Esophagus muscularis mucosa (tissue), 4 donors: ENCODE data around the gene PREX1. TPM values are rescaled to one million over a fixed set of nuclear protein-coding genes. Genes with fewer than 3 reads are reported as not detected.

Experiments
- DNase-seq: peaks from one replicate; pipeline ENCODE4 v3.0.0-alpha.2; 2017; ENCODE audit errors: extremely low spot score
- H3K27ac ChIP-seq, 4 donors: fragments of 200-600 bp; sonication (generic); replicated peaks in 1 of 4; 1 replicate in 3 of 4; 2 replicates in 1 of 4; pipeline ENCODE4 v1.5.1; 2016 to 2019; ENCODE audit warnings: mild to moderate bottlenecking in 1 of 4
- H3K27me3 ChIP-seq, 4 donors: fragments of 200-600 bp; sonication (generic); one replicate each; pipeline versions ENCODE4 v1.5.1 to v1.6.0; 2016 to 2019
- H3K36me3 ChIP-seq, 4 donors: fragments of 200-600 bp; sonication (generic); one replicate each; pipeline ENCODE4 v1.5.1; 2016 to 2019
- H3K4me1 ChIP-seq, 4 donors: fragments of 200-600 bp; sonication (generic); one replicate each; pipeline ENCODE4 v1.5.1; 2016 to 2019
- H3K4me3 ChIP-seq, 4 donors: fragments of 200-600 bp; sonication (generic); 1 replicate in 2 of 4; 2 replicates in 2 of 4; pipeline ENCODE4 v1.5.1; 2016 to 2019; ENCODE audit warnings: mild to moderate bottlenecking in 4 of 4, moderate library complexity in 1 of 4
- H3K9me3 ChIP-seq, 4 donors: fragments of 200-600 bp; sonication (generic); 1 replicate in 3 of 4; 2 replicates in 1 of 4; pipeline ENCODE4 v1.5.1; 2016 to 2019
- EP300 ChIP-seq: sonication (generic); formaldehyde crosslinking; IDR thresholded peaks from one replicate; pipeline ENCODE4 v1.6.1; 2017; ENCODE audit warnings: antibody characterized with exemption
- POLR2A ChIP-seq: fragments of 450-650 bp; IDR thresholded peaks from one replicate; pipeline ENCODE4 v1.6.1; 2017; ENCODE audit warnings: antibody characterized with exemption, moderate library complexity, mild to moderate bottlenecking, low read depth
- POLR2AphosphoS5 ChIP-seq, 2 donors: sonication (generic); formaldehyde crosslinking; IDR thresholded peaks; one replicate each; pipeline ENCODE4 v1.6.1; 2017; ENCODE audit warnings: antibody characterized with exemption in 2 of 2
- WGBS: methylation state at CpG from one replicate; pipeline ENCODE4 v1.1.5; 2018; 5-methylcytosine and 5-hydroxymethylcytosine counted together
- intact Hi-C: fragments of 100-400 bp; cut with DNase I; formaldehyde crosslinking; loops from one replicate; pipeline ENCODE4 v1.15.1; 2023
- total RNA-seq, 4 donors: library from RNA; depleted of rRNA; stranded (reverse); fragments of >200 nt; gene quantifications; one replicate each; pipeline versions ENCODE4 v1.1.0 to v1.2.1, GENCODE V29; 2016
- TF ChIP-seq, protein P1 (sequence below), 3 experiments: fragments of 200-600 bp in 2 of 3; fragments of 450-650 bp in 1 of 3; sonication (generic) in 2 of 3; IDR thresholded peaks; one replicate each; pipeline ENCODE4 v1.5.1; 2017 to 2019; ENCODE audit warnings: antibody characterized with exemption in 3 of 3, mild to moderate bottlenecking in 2 of 3, moderate library complexity in 1 of 3

Gene PREX1
- total RNA-seq, 4 donors from 2014 or later, result 20.8 to 37.1 (median 24.3) TPM

DNA sequence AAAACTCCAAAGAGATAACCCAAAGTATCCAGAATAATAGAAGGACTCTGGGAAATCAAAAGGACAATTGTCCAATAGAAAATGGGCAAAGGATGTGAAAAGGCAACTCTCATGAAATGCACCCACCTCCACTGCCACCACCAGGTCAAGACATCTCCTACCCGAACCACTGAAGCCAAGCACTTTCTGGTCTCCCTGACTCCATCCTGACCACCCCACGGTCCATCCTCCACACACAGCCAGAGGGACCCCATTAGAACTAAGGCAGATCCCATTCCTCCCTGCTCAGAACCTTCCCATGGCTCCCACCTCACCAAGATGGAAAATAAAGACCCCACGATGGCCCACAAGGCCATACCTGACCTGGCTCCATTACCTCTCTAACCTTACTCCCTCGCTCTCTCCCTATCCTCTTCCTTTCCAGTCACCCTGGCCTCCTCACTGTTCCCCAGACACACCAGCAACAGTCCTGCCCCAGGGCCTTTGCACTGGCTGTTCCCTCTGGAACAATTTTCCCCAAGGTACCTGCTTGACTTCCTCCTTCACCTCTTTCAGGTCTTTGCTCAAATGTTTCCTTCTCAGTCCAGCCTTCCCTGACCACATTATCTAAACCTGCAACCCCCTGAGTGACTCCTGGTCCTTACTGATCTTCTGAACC lies 108.1 kb downstream of the PREX1 start:
- DNase-seq, result no peak
- Histone ChIP-seq H3K27me3 (no peaks in the 10 kb centered on the region), H3K4me1 (peaks cover 12 to 54% (median 45%) of the 10 kb centered on the region in 4 donors), H3K36me3 (peaks cover 0 to under 1% (median 0%) of the 10 kb centered on the region in 4 donors), H3K4me3 (no peak overlapping the region), H3K27ac (no peak overlapping the region), H3K9me3 (peaks cover 0 to 9% (median 0%) of the 10 kb centered on the region in 4 donors)
- TF ChIP-seq POLR2AphosphoS5 (IDR thresholded peaks at IDR 0.05) (no peak), EP300 (no peak), POLR2A (no peak)
- TF ChIP-seq, protein P1, sequence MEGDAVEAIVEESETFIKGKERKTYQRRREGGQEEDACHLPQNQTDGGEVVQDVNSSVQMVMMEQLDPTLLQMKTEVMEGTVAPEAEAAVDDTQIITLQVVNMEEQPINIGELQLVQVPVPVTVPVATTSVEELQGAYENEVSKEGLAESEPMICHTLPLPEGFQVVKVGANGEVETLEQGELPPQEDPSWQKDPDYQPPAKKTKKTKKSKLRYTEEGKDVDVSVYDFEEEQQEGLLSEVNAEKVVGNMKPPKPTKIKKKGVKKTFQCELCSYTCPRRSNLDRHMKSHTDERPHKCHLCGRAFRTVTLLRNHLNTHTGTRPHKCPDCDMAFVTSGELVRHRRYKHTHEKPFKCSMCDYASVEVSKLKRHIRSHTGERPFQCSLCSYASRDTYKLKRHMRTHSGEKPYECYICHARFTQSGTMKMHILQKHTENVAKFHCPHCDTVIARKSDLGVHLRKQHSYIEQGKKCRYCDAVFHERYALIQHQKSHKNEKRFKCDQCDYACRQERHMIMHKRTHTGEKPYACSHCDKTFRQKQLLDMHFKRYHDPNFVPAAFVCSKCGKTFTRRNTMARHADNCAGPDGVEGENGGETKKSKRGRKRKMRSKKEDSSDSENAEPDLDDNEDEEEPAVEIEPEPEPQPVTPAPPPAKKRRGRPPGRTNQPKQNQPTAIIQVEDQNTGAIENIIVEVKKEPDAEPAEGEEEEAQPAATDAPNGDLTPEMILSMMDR (IDR thresholded peaks at IDR 0.05), result no peak
- 100% methylated on average over 4 of the region's 4 CpGs for WGBS
- intact Hi-C loops, result no loop called here

DNA sequence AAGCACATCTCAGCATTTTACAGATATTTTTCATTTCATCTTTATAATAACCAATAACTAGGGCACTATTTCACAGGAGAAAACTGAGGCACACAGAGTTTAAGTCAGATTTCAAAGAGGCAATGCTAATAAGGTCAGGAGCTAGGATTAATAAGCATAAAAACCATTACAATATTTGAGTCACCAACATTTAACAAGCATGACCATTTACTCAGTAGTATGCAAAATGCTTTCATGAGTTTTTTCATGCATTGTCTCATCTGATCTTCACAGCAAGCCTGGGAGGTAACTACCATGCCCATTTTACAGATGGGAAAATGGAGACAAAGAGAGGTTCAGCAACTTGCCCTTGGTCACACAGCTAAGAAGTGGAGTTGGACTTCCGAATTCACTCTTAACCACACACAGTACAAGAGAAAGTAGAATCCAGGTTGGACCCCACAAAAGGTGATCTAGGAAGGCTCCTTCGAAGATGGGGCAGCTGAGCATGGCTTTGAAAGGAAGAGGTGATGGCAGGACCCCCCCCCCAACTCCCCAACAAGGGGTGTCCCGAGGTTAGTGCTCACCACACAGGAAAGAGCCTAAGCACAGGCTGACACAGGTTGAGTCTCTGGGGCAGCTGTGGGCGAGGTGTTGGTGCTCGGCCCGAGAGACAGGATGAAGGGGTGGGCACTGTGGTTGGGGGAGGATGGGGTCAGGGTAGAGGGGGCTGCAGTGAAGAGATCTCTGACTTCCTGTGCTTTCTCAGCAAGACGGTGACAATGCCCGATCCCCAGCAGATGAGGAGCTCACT lies 108.8 kb downstream of the PREX1 start:
- no peaks in the 10 kb centered on the region for H3K36me3 ChIP-seq
- TF ChIP-seq EP300, result no peak
- no peak for TF ChIP-seq POLR2A
- TF ChIP-seq POLR2AphosphoS5 (IDR thresholded peaks at IDR 0.05), result no peak
- TF ChIP-seq, protein P1 (IDR thresholded peaks at IDR 0.05), result no peak
- peaks cover 12 to 47% (median 38%) of the 10 kb centered on the region in 4 donors for H3K4me1 ChIP-seq
- H3K27ac ChIP-seq, result no peak overlapping the region
- WGBS, result 85% methylated on average over 8 of the region's 8 CpGs
- H3K9me3 ChIP-seq, result peaks cover 0 to 9% (median 0%) of the 10 kb centered on the region in 4 donors
- H3K27me3 ChIP-seq, result no peaks in the 10 kb centered on the region
- intact Hi-C loops, result no loop called here
- no peak for DNase-seq
- no peak overlapping the region for H3K4me3 ChIP-seq

DNA sequence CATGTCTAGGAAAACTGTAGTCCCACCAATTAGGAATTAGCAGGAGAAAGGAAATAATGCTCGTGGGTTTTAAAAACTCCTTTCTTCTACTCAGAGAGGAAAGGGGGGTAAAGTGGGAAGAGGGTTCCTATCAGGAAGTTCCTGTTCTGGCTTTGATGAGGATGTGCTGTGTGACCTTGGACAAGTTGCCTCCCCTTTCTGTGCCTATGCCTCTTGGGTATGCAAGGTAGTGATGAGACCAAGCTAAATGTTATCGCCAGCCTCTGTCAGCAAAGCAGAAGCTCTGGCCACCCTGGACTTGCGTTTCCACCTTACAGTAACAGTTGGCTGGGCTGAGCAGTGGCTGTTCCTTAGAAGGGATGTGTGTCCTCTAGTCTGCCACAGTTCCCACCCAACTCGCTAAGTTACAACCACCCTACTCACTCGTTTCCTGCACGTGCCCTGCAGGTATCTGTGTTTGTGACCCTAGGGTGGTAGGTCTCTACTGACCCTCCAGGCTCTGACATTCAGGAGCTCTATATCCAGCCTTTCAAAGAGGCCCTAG lies 110.0 kb downstream of the PREX1 start:
- intact Hi-C loops, result no loop called here
- no peak for DNase-seq
- Histone ChIP-seq H3K4me1 (peaks cover 6 to 35% (median 26%) of the 10 kb centered on the region in 4 donors), H3K9me3 (peaks cover 0 to 9% (median 0%) of the 10 kb centered on the region in 4 donors), H3K27me3 (no peaks in the 10 kb centered on the region), H3K27ac (no peak overlapping the region), H3K4me3 (no peak overlapping the region), H3K36me3 (no peaks in the 10 kb centered on the region)
- TF ChIP-seq, protein P1 (IDR thresholded peaks at IDR 0.05), result no peak
- no peak for TF ChIP-seq POLR2AphosphoS5 (IDR thresholded peaks at IDR 0.05)
- TF ChIP-seq EP300, result no peak
- no peak for TF ChIP-seq POLR2A
- 80% methylated on average over 5 of the region's 6 CpGs for WGBS

DNA sequence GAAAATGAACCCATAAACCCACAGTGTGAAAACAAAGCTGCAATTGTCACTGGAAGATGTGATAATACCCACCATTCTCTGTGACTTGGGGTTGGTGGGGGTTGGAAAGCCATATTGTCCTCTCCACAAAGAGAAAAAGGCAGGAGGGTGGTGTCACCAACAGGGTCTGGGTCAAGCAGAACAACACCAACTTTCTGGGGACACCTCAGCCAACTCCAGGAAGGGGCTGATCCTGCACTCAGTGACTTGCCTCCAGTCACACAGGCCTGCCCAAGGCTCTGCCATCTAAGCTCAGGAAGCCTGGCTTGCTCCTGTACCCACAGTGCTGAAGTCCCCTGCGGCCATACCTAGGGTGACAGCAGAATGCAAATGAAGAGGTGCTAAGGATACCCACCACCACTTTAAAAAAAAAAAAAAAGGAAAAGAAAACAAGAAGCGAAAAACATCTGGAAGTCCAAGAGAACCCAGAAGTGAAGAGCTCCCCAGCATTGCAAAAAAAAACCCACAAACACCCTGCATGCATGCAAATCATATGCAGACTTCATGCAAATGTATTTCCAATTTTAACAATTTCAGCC lies 110.6 kb downstream of the PREX1 start:
- H3K27ac ChIP-seq, result no peak overlapping the region
- no peaks in the 10 kb centered on the region for H3K36me3 ChIP-seq
- peaks cover under 1 to 29% (median 20%) of the 10 kb centered on the region in 4 donors for H3K4me1 ChIP-seq
- H3K9me3 ChIP-seq, result peaks cover 0 to 9% (median 0%) of the 10 kb centered on the region in 4 donors
- DNase-seq, result no peak
- 85% methylated on average over 2 of the region's 2 CpGs for WGBS
- no peaks in the 10 kb centered on the region for H3K27me3 ChIP-seq
- TF ChIP-seq POLR2AphosphoS5 (IDR thresholded peaks at IDR 0.05), result no peak
- TF ChIP-seq POLR2A, result no peak
- TF ChIP-seq EP300, result no peak
- TF ChIP-seq, protein P1 (IDR thresholded peaks at IDR 0.05), result no peak
- intact Hi-C loops, result no loop called here
- H3K4me3 ChIP-seq, result no peak overlapping the region
